HepG2 (cell line): ENCODE data around the gene MTFP1. TPM values are rescaled to one million over a fixed set of nuclear protein-coding genes. Genes with fewer than 3 reads are reported as not detected.

ENCODE experiments used
- AHR ChIP-seq: IDR thresholded peaks from 2 replicates; pipeline ENCODE4 v1.6.1; 2018; ENCODE audit warnings: missing genetic modification reagents, missing compliant biosample characterization
- ARHGAP35 ChIP-seq: sonication (generic); formaldehyde crosslinking; IDR thresholded peaks from 2 replicates; pipeline ENCODE4 v1.9.0; 2022; ENCODE audit warnings: mild to moderate bottlenecking, inconsistent platforms, moderate library complexity, missing genetic modification reagents, borderline replicate concordance
- BRD4 ChIP-seq: sonication (generic); formaldehyde crosslinking; IDR thresholded peaks from 2 replicates; pipeline ENCODE4 v1.4.0; 2020; ENCODE audit warnings: missing genetic modification reagents
- CENPT ChIP-seq: sonication (generic); formaldehyde crosslinking; IDR thresholded peaks from 2 replicates; pipeline ENCODE4 v1.8.0; 2022; ENCODE audit warnings: low read depth, mild to moderate bottlenecking, moderate library complexity, missing genetic modification reagents
- EHMT2 ChIP-seq: fragments of 200-600 bp; sonication (generic); IDR thresholded peaks from 2 replicates; pipeline ENCODE4 v1.7.0; 2017; ENCODE audit warnings: antibody characterized with exemption, low read depth, low read length, borderline replicate concordance
- ERF ChIP-seq: IDR thresholded peaks from 2 replicates; pipeline ENCODE4 v1.6.1; 2018; ENCODE audit warnings: missing biosample characterization, missing genetic modification reagents
- HNRNPLL ChIP-seq: fragments of 200-400 bp; formaldehyde crosslinking; IDR thresholded peaks from 2 replicates; pipeline ENCODE4 v1.6.1; 2017; ENCODE audit warnings: mild to moderate bottlenecking, low read depth, low read length; ENCODE audit not compliant: poor library complexity, severe bottlenecking
- MEIS1 ChIP-seq: sonication (generic); formaldehyde crosslinking; IDR thresholded peaks from 2 replicates; pipeline ENCODE4 v1.9.0; 2021; ENCODE audit warnings: mild to moderate bottlenecking, missing genetic modification reagents, moderate library complexity, borderline replicate concordance
- MIER2 ChIP-seq: IDR thresholded peaks from 2 replicates; pipeline ENCODE4 v1.6.1; 2016; ENCODE audit warnings: missing biosample characterization, missing genetic modification reagents
- MIER3 ChIP-seq: IDR thresholded peaks from 2 replicates; pipeline ENCODE4 v1.6.1; 2016; ENCODE audit warnings: missing compliant biosample characterization, borderline replicate concordance
- NFYC ChIP-seq: IDR thresholded peaks from 2 replicates; pipeline ENCODE4 v1.6.1; 2016; ENCODE audit warnings: missing genetic modification reagents, missing compliant biosample characterization
- POLR2A ChIP-seq, 2 experiments: IDR thresholded peaks; 2 replicates each; pipeline ENCODE4 v1.6.1; 2011; ENCODE audit warnings: low read depth in 2 of 2, low read length in 2 of 2, mild to moderate bottlenecking in 1 of 2, moderate library complexity in 1 of 2; ENCODE audit not compliant: insufficient read depth in 1 of 2
- RFX5 ChIP-seq: IDR thresholded peaks from 2 replicates; pipeline ENCODE4 v1.6.1; 2011; ENCODE audit warnings: low read depth, low read length, improper control_type of control experiment
- YEATS2 ChIP-seq: sonication (generic); formaldehyde crosslinking; IDR thresholded peaks from 2 replicates; pipeline ENCODE4 v1.4.0; 2020; ENCODE audit warnings: missing genetic modification reagents, borderline replicate concordance
- ZBTB38 ChIP-seq: sonication (generic); formaldehyde crosslinking; IDR thresholded peaks from 2 replicates; pipeline ENCODE4 v1.5.1; 2020; ENCODE audit warnings: mild to moderate bottlenecking, missing genetic modification reagents
- ZBTB8A ChIP-seq: sonication (generic); formaldehyde crosslinking; IDR thresholded peaks from 2 replicates; pipeline ENCODE4 v1.4.0; 2020; ENCODE audit warnings: mild to moderate bottlenecking, low read depth, missing genetic modification reagents, borderline replicate concordance
- ZFP62 ChIP-seq: sonication (generic); formaldehyde crosslinking; IDR thresholded peaks from 2 replicates; pipeline ENCODE4 v1.4.0; 2020; ENCODE audit warnings: missing genetic modification reagents
- ZNF12 ChIP-seq: sonication (generic); formaldehyde crosslinking; IDR thresholded peaks from 2 replicates; pipeline ENCODE4 v1.5.0; 2020; ENCODE audit warnings: missing genetic modification reagents
- ZNF317 ChIP-seq: sonication (generic); formaldehyde crosslinking; IDR thresholded peaks from 2 replicates; pipeline ENCODE4 v1.5.0; 2020; ENCODE audit warnings: mild to moderate bottlenecking, missing genetic modification reagents
- ZNF672 ChIP-seq: sonication (generic); formaldehyde crosslinking; IDR thresholded peaks from 2 replicates; pipeline ENCODE4 v1.8.1; 2022; ENCODE audit warnings: missing genetic modification reagents
- ZNF709 ChIP-seq: sonication (generic); formaldehyde crosslinking; IDR thresholded peaks from 2 replicates; pipeline ENCODE4 v1.5.0; 2020; ENCODE audit warnings: mild to moderate bottlenecking, missing genetic modification reagents
- ZNF768 ChIP-seq: sonication (generic); formaldehyde crosslinking; IDR thresholded peaks from 2 replicates; pipeline ENCODE4 v1.4.0; 2020; ENCODE audit warnings: missing genetic modification reagents
- polyA plus RNA-seq, 8 experiments: library from polyadenylated mRNA; depleted of rRNA in 3 of 8; stranded (reverse) in 7 of 8; unstranded in 1 of 8; fragments of >200 nt; fragmentation: Illumina TruSeq in 4 of 8; extraction: Trizol in 4 of 8; gene quantifications; 2 replicates each; pipeline versions ENCODE4 v1.2.1 to v1.2.3, GENCODE V29; 2011 to 2016; ENCODE audit warnings: low read depth in 4 of 8, missing spikeins in 1 of 8, mixed read lengths in 1 of 8; ENCODE audit not compliant: insufficient read depth in 1 of 8
- total RNA-seq, 5 experiments: library from RNA; depleted of rRNA; stranded (reverse); fragments of >200 nt; fragmentation: Illumina TruSeq; extraction: Trizol; gene quantifications; 2 replicates each; pipeline ENCODE4 v1.2.3, GENCODE V29; 2016; ENCODE audit warnings: low read depth in 1 of 5
- TF ChIP-seq, protein P1 (sequence below): sonication (generic); formaldehyde crosslinking; IDR thresholded peaks from 2 replicates; pipeline ENCODE4 v1.4.0; 2020; ENCODE audit warnings: missing genetic modification reagents
- TF ChIP-seq, protein P2 (sequence below): sonication (generic); formaldehyde crosslinking; IDR thresholded peaks from 2 replicates; pipeline ENCODE4 v1.5.1; 2020; ENCODE audit warnings: mild to moderate bottlenecking, missing genetic modification reagents
- TF ChIP-seq, protein P3 (sequence below): sonication (generic); formaldehyde crosslinking; IDR thresholded peaks from 2 replicates; pipeline ENCODE4 v1.4.0; 2020; ENCODE audit warnings: missing genetic modification reagents

The MTFP1 gene
- total and polyA plus RNA-seq, 2 of the 13 experiments (the other 11 are each of a cell fraction or from before 2014, with no cell fraction given), result 29.5 to 45.6 TPM

DNA sequence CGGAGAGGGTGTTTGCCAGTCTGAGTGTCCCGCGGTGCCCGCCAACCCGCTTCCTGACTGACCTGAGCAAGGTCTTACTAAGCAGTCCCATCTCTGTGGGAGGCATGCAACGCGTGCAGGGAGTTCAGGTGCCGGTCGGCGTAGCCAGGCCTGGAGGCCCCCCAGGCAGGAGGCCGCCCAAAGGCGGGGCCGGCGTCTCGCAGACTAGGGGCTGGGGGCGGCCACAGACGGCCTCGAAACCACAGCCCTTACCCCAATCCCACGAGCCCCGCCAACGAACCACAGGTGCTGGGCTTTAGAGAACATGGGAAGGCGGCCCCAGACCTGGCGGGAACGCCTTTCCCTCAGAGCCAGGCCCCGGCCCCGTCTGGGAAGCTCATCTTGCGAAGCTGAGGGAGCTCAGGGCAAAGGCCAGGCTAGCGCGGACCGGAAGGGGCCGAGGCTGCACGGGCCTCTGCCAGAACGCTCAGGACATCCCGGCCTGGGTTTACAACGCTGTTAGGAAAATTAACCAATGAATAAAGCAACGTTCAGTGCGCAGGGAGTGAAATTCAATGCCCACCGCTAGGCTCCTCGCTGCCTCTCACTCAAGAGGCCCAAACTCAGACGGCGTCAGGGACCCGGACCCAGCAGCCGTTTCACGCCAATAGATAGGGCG lies 2.1 kb upstream of the MTFP1 start (continued):
- TF ChIP-seq ZNF672 (CRISPR knock-in tag), result no peak
- TF ChIP-seq ERF (CRISPR knock-in tag), result peak; percentile 63; the same call in 1 of the 2 replicates
- TF ChIP-seq, protein P1, sequence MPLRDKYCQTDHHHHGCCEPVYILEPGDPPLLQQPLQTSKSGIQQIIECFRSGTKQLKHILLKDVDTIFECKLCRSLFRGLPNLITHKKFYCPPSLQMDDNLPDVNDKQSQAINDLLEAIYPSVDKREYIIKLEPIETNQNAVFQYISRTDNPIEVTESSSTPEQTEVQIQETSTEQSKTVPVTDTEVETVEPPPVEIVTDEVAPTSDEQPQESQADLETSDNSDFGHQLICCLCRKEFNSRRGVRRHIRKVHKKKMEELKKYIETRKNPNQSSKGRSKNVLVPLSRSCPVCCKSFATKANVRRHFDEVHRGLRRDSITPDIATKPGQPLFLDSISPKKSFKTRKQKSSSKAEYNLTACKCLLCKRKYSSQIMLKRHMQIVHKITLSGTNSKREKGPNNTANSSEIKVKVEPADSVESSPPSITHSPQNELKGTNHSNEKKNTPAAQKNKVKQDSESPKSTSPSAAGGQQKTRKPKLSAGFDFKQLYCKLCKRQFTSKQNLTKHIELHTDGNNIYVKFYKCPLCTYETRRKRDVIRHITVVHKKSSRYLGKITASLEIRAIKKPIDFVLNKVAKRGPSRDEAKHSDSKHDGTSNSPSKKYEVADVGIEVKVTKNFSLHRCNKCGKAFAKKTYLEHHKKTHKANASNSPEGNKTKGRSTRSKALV, result 0 out of 2 replicates have a peak, but pooled peaks have one; percentile 56
- TF ChIP-seq, protein P2, sequence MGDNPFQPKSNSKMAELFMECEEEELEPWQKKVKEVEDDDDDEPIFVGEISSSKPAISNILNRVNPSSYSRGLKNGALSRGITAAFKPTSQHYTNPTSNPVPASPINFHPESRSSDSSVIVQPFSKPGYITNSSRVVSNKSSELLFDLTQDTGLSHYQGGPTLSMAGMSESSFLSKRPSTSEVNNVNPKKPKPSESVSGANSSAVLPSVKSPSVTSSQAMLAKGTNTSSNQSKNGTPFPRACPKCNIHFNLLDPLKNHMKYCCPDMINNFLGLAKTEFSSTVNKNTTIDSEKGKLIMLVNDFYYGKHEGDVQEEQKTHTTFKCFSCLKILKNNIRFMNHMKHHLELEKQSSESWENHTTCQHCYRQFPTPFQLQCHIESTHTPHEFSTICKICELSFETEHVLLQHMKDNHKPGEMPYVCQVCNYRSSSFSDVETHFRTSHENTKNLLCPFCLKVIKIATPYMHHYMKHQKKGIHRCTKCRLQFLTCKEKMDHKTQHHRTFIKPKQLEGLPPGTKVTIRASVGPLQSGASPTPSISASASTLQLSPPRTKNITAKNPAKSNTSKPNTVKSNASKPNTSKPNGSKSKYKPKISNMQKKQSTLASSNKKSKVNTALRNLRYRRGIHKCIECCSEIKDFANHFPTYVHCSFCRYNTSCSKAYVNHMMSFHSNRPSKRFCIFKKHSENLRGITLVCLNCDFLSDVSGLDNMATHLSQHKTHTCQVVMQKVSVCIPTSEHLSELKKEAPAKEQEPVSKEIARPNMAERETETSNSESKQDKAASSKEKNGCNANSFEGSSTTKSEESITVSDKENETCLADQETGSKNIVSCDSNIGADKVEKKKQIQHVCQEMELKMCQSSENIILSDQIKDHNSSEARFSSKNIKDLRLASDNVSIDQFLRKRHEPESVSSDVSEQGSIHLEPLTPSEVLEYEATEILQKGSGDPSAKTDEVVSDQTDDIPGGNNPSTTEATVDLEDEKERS (CRISPR knock-in tag), result peak; percentile 77
- no peak for TF ChIP-seq MIER2 (CRISPR knock-in tag)
- TF ChIP-seq POLR2A (IDR thresholded peaks at IDR 0.05; ENCODE audit: insufficient read depth in 1 of 2, low read depth in 2 of 2, low read length in 2 of 2), result peak in 1 of 2 experiments; percentile 74; a peak in 3 of 4 replicates
- TF ChIP-seq YEATS2, result no peak
- TF ChIP-seq AHR, result peak; percentile 4; the same call in 1 of the 2 replicates
- TF ChIP-seq EHMT2, result no peak
- TF ChIP-seq ZNF709, result peak; percentile 74; the same call in 1 of the 2 replicates
- TF ChIP-seq NFYC (CRISPR knock-in tag), result no peak
- TF ChIP-seq ZNF768 (CRISPR knock-in tag), result no peak
- TF ChIP-seq ZNF317 (CRISPR knock-in tag), result peak; percentile 67
- TF ChIP-seq, protein P3, sequence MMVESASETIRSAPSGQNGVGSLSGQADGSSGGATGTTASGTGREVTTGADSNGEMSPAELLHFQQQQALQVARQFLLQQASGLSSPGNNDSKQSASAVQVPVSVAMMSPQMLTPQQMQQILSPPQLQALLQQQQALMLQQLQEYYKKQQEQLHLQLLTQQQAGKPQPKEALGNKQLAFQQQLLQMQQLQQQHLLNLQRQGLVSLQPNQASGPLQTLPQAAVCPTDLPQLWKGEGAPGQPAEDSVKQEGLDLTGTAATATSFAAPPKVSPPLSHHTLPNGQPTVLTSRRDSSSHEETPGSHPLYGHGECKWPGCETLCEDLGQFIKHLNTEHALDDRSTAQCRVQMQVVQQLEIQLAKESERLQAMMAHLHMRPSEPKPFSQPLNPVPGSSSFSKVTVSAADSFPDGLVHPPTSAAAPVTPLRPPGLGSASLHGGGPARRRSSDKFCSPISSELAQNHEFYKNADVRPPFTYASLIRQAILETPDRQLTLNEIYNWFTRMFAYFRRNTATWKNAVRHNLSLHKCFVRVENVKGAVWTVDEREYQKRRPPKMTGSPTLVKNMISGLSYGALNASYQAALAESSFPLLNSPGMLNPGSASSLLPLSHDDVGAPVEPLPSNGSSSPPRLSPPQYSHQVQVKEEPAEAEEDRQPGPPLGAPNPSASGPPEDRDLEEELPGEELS (CRISPR knock-in tag), result peak; percentile 21
- 0 out of 2 replicates have a peak, but pooled peaks have one; percentile 19 for TF ChIP-seq ARHGAP35 (CRISPR knock-in tag)
- TF ChIP-seq ZBTB38 (CRISPR knock-in tag), result peak; percentile 52; the same call in 1 of the 2 replicates
- no peak for TF ChIP-seq ZFP62 (CRISPR knock-in tag)
- 0 out of 2 replicates have a peak, but pooled peaks have one; percentile 46 for TF ChIP-seq BRD4 (CRISPR knock-in tag)
- TF ChIP-seq ZNF12 (CRISPR knock-in tag), result no peak; the same call in 1 of the 2 replicates
- peak; percentile 90 for TF ChIP-seq MEIS1
- no peak for TF ChIP-seq CENPT (CRISPR knock-in tag)
- TF ChIP-seq ZBTB8A (CRISPR knock-in tag), result 0 out of 2 replicates have a peak, but pooled peaks have one; percentile 85
- no peak for TF ChIP-seq HNRNPLL
- TF ChIP-seq RFX5, result no peak
- TF ChIP-seq MIER3 (CRISPR knock-in tag), result no peak
